GM18520 (cell line): ENCODE results near the gene MYCN.
"Not testable (repeated sequence)": the region's sequence is repeated elsewhere in the genome, so short reads cannot be mapped to it uniquely, and the experiment has no call there.

Experiments
- ATAC-seq: cut with Tn5 transposase; IDR thresholded peaks from one replicate; pipeline ENCODE4 v1.9.1; 2021; ENCODE audit not compliant: unreplicated experiment

MYCN gene

DNA sequence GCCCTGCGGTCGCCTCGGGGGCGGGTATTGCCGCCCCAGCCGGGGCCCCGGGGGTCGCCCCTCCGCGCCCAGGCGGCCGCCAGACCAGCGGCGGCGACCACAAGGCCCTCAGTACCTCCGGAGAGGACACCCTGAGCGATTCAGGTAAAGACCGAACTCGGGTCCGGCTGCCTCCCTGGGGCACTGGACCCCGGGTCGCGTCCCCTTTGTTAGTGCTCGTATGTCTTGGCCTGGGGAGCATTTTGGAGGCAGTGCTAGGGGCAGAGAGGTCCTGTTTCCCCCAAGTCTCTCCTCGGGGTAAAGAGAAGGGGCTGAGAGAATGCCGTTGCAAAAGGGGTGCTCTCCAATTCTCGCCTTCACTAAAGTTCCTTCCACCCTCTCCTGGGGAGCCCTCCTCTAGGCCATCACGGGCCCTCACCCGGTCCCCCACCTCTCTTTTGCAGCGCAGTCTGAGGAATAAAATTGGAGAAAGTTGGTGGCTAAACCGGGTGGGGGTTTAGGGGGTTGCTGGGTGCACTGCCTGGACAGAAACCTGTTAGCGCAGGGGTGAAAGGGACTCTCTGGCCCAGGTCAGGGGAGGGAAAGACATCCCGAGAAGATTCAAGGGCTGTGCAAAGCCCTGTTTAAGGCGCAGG is 2.5 kb downstream of the MYCN start:
- ATAC-seq: no peak

DNA sequence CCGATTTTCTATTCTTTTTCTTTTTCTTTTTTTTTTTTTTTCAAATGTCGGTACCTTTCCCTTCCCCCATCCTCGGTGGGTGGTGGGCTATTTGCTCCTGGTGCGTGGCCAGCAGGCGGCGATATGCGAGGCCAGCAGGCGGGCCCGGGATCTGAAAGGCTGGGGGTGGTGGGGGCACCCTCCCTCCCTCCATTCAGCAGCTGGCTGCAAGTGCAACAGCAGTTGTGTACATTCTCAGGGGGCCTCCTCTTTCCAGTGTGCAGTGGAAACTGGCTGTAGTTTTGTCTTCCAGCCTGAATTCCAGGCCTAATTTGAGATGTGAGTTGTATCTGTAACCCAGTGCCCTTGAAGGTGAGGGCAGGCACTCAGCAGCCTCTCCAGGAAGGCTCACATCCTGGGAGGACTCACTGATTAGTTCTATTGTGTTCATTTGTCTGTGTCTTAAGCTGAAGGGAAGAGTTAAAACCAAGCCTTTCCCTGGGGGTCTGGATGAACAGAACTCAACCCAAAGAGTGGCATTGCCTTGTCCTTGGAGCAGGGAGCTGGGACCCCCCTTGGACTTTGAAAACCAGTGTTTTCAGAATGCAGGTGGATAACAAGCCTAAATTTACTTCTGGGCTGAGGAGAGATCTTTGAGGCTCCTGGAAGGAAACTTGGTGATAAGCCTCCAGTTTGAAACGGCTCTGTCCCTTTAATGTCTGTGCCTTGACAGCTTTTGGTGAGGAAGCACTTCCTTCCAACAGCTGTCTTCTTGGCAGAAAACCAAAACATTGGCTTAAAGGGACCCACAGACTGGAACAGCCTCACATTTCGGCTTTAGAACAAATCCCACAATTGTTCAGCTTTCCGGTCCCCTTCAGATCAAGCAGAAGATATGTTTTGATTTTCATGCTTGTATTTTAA is 3.3 kb downstream of the MYCN start:
- no peak for ATAC-seq

DNA sequence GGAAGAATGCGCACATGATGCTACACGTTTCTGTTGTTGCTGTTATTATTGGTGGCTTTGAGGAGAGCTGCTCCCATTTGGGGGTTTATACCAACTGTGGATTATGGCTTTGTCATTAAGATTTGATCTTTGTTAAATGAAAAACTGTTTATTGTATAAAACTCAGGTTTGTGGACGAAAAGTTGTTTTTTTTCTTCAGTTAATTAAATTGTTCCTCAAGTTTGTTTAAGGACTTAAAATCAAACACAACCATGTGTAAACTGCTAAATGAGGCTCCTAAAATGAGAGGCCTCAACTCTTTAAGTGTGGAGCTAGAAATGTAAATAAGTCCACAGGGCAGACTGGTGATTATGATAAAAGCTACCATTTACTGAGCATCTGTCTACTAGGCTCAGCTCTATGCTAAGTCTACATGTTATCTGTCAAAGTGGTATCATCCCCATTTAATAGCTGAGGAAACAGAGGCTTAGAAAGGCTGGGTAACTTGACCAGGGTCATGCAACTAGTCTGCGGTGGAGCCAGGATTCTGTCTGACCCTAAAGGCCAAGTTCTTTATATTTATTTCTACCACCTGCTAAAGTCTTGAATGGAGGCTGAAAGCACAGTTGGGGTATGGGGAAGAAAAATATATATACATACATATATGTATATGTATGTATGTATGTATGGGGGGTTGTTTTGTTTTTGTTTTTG is 4.1 kb downstream of the MYCN start:
- no peak for ATAC-seq

DNA sequence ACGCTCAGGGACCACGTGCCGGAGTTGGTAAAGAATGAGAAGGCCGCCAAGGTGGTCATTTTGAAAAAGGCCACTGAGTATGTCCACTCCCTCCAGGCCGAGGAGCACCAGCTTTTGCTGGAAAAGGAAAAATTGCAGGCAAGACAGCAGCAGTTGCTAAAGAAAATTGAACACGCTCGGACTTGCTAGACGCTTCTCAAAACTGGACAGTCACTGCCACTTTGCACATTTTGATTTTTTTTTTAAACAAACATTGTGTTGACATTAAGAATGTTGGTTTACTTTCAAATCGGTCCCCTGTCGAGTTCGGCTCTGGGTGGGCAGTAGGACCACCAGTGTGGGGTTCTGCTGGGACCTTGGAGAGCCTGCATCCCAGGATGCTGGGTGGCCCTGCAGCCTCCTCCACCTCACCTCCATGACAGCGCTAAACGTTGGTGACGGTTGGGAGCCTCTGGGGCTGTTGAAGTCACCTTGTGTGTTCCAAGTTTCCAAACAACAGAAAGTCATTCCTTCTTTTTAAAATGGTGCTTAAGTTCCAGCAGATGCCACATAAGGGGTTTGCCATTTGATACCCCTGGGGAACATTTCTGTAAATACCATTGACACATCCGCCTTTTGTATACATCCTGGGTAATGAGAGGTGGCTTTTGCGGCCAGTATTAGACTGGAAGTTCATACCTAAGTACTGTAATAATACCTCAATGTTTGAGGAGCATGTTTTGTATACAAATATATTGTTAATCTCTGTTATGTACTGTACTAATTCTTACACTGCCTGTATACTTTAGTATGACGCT is 5.8 kb downstream of the MYCN start:
- ATAC-seq: no peak

DNA sequence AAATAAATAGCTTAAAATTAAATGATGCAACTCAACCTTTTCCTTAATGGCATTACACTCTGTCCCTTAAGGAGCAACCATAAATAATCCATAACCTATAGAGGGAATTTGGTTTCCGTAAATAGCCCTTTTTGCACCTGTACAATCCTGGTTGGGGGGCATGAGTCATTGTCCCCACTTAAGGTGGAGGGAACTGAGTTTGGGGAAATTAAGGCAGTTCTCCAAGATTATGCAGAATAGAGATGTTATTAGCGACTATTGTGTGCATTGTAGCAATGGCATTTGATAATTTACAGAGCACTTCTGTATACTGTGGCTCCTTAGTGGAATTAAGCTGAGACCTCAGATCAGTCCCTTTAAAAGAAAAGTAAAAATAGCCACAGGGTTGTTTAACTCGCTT is 6.6 kb downstream of the MYCN start:
- no peak for ATAC-seq

DNA sequence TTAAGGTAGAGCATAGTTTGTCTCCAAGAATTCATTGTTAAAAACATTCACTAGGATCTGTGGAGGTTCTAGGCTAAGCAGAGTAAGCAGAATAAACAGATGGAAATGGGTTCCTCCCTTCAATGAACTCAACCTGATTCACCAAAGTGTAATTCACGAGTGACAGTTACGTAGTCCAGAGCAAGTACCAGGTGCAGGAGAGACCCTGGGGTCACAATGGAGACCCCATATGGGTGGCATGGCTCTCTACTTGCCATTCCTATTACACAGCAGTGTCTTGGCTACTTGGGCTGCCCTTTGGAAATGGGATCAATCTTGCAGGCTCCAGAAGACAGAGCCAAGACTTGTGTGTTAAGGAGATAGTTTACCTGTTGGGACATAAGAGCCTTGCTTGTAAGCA is 7.1 kb downstream of the MYCN start:
- ATAC-seq: no peak

DNA sequence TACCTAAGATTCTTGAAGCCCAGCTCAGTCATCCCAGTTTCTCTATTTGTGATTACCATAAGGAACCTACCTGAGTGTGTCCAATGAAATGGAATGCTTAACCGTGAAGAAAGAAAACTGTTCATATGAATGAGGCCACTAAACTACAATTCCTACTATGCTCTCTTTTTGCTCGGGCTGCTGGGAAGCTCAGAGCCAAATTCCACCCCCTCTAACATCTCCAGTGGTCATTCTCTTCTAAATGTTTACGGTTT is 8.3 kb downstream of the MYCN start:
- no peak for ATAC-seq

DNA sequence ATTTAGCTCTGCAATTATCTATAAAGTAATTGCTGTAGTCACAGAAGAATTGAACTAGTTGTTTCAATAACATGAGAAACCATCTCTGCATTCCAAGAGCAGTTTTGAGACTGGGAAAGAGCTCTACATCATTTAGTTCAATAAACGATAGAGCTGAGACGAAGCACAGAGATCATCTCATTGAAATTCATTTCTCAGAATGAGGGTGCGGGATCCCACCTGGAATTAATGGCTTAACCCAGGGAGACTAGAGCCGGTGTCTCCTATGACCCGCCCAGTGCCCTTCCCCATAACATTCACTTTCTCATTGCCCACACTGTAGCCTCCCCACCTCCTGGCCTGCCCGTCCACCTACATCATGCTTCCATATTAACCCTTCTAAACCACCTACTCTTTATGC is 8.8 kb downstream of the MYCN start:
- no peak for ATAC-seq

DNA sequence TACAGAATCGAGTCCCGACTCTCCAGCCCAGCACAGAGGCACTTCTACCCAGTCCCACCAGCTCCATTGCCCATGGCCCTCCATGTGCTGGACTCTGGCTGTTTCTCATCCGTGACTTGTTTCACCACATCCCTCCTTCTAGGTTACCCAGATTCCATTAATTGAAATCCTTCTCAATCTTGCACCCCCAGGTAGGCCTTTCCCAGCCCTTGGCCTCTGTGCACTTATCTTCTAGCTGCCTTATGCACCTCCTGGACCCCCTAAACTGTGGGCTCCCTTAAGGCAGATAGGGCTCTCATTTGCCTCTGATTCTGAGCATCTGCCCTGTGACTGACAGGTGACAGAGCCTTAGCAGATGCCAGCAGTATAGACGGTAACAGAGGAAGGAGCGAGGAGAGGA is 9.2 kb downstream of the MYCN start:
- ATAC-seq: no peak

DNA sequence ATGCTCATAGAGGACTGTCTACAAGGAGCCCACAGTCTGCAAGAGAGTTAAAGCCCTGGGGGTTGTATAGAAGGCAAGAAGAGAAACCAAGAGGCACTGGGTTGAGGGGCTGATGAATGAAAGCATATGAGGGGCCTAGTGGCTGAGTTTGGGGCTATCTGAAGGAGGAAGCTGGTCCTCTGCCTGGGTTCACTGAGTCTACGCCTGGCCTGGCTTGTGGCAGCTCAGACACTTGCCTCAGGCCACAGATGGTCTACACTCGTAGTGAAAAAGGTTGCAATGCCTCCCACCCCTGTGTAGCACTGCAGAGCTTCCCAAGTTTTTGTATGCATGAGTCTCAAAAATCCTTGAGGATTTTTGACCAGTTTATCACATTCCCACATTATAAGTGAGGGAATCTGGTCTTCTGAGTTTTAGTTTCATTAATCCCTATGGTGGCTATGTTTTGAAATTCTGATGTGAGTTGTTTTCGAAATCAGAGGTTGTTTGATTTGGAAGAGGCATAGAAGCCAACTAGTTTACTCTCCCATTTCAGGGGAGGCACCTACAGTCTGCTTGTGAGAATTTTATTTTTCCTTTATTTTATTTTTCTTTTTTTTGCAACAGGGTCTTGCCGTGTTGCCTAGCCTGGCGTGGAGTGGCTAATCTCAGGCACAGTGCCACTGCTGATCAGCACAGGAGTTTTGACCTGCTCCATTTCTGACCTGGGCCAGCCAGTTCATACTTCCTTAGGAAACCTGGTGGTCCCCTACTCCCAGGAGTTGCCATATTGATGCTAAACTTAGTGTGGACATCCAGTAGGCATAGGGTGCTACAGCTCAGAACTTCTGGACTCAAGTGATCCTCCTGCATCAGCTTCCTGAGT is 10.0 kb downstream of the MYCN start:
- no peak for ATAC-seq

DNA sequence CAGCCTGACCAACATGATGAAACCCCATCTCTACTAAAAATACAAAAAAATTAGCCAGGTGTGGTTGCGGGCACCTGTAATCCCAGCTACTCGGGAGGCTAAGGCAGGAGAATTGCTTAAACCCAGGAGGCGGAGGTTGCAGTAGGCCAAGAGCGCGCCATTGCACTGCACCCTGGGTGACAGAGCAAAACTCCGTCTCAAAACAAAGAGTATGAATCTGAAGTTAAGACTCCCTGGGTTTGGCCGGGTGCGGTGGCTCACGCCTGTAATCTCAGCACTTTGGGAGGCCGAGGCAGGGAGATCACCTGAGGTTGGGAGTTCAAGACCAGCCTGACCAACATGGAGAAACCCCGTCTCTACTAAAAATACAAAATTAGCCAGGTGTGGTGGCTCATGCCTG is 11.6 kb downstream of the MYCN start:
- not testable (repeated sequence) for ATAC-seq

DNA sequence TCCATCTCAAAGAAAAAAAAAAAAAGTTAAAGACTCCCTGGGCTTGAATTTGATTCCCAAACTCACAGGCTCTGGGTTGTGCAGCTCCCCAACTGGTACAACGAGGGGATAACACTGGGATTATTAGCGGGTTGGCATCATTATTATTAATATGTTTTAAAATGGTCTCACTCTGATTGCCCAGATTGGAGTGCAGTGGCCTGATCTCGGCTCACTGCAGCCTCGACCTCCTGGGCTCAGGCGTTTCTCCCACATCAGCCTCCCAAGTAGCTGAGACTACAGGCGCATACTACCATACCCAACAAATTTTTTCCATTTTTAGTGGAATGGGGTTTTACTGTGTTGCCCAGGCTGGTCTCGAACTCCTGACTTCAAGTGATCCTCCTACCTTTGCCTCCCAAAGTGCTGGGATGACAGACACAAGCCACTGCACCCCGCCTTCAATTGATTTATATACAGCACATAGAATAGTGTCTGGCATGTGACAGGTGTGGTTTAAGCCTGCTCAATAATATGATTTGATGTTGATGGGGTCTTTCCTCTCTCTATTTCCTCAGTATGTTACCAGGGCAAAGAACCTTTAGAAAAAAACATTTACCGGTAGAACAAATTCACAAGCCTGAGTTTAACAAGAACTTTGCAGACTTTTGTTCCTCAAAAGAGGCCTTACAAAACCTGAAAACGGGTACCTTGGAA is 12.2 kb downstream of the MYCN start:
- no peak for ATAC-seq

DNA sequence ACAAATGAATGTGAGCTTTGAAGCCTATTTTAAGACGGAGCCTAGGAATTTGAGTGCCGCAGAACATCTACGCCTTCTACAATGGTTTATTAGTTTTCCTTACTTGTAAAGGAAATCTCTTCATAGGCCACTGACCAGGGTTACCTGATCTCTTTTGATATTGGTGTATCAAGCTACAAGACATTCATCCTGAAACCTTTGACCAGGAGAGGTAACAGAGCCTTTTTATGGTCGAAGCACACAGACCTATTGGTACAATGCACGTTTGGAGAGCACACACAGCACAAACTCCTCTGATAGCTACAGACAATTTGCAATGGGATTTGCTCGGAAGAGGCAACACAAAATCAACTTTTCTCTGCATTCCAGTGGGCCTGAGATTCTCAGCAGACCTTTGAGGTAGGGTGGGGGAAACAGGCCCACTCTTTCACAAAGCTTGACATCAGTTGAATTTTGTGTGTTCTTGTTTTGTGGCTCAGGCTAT is 12.8 kb downstream of the MYCN start:
- ATAC-seq: no peak

DNA sequence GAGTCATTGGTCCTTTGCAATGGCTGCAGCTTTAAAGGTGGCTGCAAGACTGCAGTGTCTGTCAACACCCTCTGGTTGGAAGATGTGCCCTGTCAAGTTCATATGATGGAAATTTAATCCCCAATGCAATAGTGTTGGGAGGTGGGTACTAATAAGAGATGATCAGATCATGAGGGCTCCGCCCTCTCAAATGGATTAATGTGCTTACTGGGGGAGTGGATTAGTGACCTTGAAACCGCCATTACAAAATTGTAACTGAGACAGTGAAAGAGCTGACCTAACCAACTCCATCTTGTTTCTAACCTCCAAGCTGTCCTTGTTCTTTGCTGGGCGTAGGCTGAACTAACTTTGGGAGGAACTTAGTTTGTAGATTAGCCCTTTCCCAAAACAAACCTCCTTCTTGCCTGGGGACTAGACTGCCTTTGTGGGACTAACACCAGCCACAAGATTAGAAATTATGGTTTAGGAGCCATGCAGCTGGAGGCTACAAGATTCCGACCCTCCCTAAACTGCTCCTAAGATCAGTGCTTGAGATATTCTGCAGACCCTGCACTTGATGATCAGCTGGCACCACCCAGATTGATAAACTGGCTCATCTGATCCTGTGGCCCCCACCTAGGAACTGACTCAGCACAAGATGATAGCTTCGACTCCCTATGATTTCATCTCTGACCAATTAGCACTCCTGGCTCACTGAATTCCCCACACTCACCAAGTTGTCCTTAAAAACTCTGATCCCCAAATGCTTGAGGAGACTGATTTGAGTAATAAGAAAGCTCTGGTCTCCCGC is 13.7 kb downstream of the MYCN start:
- no peak for ATAC-seq

DNA sequence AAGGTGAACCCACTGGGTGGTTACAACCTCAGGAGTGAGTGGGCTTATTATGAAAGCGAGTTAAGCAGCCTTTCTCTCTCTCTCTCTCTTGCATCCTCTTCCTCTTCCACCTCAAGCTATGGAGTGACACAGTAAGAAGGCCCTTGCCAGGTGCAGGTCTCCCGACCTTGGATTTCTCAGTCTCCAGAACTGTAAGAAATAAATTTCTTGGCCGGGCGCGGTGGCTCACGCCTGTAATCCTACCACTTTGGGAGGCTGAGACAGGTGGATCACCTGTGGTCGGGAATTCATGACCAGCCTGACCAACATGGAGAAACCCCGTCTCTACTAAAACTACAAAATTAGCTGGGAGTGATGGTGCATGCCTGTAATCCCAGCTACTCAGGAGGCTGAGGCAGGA is 14.4 kb downstream of the MYCN start:
- ATAC-seq: no peak

DNA sequence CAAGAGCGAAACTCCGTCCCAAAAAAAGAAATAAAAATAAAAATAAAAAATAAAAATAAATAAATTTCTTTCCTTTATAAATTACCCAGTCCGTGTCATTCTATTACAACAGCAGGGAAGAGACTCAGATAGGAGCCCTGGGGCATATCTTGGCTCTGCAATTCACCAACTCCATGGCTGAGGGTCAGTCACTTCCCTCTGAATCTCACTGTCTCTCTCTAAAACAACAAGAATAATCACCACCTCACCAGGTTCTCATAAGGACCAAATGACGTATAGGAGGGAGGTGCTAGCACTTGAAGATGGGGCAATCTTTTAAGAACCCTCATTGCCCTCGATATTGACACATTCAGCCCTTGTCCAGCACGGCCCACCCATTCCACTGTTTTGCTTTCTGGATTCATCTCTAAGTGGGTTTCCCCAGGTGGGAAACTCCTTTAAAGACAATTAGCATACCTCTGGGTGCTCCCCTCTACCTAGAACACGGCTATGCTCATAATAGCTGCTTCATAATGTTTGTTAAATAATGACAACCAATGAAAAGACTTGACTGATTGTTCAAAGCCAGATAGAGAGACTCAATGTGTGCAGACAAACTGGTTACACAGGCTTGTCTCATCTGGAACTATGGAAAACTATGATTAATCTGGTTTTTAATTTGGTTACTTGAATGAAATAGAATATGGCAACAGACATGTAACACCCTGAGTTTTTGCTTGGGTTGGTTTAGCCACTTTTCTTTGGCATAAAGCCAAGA is 15.1 kb downstream of the MYCN start:
- no peak for ATAC-seq

DNA sequence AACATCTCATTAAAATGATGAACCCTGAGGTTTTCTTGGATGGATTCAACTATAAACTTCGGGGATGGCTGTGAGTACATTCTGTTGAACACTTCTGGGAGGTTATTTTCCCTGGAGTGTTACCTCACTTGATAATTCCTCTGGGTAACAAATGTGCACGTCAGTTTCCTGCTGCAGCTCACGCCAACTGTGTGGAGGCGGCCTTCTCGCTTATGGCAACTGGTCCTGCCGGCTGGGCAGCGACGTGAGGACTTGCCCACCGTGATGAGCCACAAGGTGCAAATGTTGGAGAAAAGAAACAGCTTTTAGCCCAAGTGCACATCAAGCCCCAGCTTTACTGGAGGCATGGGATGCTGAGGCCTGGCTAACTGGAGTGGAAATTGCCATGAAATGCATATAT is 15.9 kb downstream of the MYCN start:
- ATAC-seq: no peak
